IPS-18c (cell line): ENCODE measurements around the gene SLC25A27.

ENCODE experiments used
- H3K4me3 ChIP-seq: 2 replicates; pipeline ENCODE4 v1.7.0; 2013; ENCODE audit warnings: low read depth, mild to moderate bottlenecking, low read length, moderate library complexity; ENCODE audit not compliant: insufficient read depth
- H3K9me3 ChIP-seq: one replicate; pipeline ENCODE4 v1.6.1; 2013; ENCODE audit warnings: mild to moderate bottlenecking, low read length, moderate library complexity; ENCODE audit not compliant: control insufficient read depth, insufficient read depth

The SLC25A27 gene, protein sequence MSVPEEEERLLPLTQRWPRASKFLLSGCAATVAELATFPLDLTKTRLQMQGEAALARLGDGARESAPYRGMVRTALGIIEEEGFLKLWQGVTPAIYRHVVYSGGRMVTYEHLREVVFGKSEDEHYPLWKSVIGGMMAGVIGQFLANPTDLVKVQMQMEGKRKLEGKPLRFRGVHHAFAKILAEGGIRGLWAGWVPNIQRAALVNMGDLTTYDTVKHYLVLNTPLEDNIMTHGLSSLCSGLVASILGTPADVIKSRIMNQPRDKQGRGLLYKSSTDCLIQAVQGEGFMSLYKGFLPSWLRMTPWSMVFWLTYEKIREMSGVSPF

DNA sequence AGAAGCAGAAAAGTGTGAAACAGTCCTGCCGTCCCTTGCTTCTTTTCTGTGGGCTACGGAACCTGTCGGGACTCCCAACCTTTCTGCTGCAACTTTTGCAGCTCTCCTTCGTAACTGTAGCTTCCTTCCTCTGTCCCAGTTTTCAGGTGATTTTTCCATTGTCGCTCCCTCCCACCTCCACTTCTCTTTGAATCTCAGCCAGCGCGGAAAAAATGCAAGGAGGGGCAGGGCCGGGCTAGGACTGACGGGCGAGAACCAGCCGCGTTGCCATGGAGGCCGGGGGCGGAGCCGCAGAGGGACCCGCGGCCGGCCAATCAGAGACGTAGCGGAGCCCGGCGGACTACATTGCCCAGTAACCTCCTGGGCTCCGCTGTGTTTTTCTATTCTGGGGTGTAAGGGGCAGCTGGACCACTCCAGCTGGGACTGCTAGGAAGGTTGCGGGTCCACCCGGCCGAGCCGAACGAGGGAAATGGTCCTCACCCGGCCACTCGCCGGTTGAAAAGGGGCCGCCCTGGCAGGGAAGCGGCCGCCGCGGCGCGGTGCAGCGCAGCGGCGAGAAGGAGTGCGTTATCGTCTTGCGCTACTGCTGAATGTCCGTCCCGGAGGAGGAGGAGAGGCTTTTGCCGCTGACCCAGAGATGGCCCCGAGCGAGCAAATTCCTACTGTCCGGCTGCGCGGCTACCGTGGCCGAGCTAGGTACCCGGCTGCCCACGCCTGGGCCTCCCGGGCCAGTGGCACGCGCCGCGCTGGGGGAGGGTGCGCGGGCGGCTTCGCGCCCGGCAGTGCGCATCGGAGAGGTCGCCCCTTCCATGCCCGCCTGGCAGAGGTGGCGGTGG lies at the start of gene SLC25A27, which contains the start of gene CYP39A1:
Gene SLC25A27 (plus strand): TSS at position 373 of the 836 bp plus-strand sequence. CDS start 218 bp downstream, at position 591.
Gene CYP39A1 (minus strand): TSS at position 216 of the 836 bp plus-strand sequence. CDS start 236 bp downstream, outside the sequence.
- Histone ChIP-seq H3K4me3 (peak within 1 kb of the TSS; percentile 98), H3K9me3 (no peaks in the 10 kb centered on the region)

DNA sequence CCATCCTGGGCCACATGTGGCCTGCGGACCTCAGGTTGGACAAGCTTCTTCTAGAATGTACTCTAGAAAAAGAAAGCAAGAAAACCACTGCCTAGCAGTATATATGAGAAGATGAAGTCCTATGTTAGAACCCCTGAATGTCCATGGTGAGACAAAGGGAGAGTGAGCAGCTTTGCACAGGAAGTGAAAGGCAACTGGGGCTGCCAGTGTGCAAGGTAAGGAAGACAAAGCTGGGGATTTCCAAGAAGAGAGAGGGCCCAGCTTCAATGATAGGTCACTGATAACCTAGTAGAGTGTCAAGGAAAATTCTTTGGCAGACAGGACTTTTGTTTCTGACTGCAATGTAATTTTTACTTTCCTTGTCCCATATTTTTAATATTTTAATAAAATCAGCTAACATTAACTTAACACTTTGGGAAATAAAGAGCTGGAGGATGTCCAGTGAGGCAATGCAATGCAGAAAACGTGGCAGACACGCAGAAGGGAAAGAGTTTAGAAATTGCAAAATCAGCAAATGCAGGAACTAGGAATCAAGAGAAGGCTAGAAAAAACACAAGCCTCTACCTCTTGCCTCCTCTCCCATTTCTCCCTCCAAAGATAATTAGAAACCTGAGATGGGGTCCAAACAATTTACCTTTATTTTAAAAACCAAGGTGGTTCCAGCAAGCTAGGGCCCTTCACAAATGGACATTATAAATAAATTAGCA lies 47.5 kb upstream of the SLC25A27 start:
- H3K9me3 ChIP-seq: no peaks in the 10 kb centered on the region
- H3K4me3 ChIP-seq: no peak overlapping the region

DNA sequence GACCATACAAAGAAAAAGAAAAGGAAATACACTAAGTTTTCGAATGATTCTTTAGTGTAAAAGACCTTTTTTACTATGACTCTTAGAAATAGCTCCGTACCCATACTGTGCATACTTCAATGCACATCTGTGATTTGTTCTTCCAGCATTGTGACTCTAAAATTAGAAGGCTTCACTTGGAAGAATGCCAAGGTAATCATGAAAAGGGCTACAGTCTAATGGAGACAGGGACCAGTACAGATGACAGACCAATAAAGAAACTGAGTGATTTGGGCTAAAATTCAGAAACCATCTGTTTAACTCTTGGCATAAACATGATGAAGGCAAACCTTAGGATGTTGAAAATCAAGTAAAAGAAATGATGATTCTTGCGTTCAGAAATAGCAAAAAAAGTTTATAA lies 46.4 kb upstream of the SLC25A27 start:
- Histone ChIP-seq H3K9me3 (no peaks in the 10 kb centered on the region), H3K4me3 (no peak overlapping the region)

DNA sequence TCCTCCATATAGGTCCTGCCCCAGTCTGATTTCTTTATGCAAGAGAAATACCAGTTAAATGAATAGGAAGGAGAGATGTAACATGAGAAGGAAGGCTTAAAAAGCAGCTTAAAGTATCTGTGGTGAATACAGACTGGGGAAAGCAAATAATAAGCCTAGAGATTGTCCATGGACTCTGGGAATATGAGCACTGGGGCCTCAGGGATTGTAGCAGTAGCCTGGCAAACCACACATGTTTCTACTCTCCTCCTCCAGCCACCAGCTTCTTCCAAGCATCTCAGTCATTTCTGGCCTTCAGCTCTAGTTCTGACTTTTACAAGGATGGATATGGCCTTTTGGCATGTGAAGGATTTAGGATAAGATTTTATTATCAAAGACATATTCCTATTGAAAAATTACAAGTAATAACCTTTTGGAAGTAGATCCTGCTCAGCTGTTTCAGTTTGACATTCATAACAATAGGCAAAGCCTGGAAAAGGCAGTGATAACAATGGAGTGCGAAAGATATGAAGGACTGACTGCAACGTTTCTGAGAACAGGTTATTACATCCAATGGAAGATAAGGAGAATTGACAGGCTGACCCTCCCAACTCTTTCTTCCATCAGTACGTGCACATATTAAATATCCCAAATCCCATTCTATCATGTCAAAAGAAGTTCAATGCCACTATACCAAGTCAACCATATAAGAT lies 41.8 kb upstream of the SLC25A27 start:
- Histone ChIP-seq H3K4me3 (no peak overlapping the region), H3K9me3 (no peaks in the 10 kb centered on the region)

DNA sequence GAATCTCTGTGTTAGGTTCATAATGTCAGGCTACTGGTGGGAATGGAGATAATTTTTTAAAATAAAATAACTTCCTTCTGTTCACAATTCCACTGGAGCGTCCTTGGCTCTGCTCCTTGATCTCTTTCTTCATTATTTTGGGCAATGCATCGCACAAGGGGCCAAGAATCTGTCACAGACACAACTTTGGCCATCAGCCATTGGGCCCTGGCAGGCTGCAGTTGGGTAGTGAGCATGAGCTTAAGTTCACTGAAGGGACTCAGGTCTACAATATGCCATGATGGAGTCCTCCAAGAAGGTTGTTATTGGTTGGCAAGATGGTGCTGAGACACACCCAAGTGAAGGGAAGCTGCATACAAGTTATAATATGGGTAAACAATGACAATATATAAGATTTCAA lies 40.1 kb upstream of the SLC25A27 start:
- H3K9me3 ChIP-seq: no peaks in the 10 kb centered on the region
- no peak overlapping the region for H3K4me3 ChIP-seq

DNA sequence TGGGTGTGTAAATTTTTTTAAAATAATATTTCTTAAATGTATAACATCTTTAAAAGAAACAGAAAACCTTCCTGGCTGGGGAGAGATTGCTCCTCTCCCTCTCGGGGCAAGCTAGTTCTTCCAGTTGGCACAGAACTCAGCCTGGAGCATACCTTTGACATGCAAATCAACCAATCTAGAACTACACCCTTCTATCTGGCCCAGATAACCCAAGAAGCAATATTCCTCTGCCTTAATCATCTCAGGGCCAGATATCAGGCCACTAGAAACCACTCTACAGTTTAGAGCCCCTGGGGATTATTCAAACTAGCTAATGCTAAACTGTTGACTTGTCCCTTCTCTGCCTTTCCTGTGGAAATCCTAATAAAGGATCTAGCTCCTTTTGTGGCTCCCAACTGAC lies 34.0 kb upstream of the SLC25A27 start:
- H3K4me3 ChIP-seq: no peak overlapping the region
- H3K9me3 ChIP-seq: no peaks in the 10 kb centered on the region

DNA sequence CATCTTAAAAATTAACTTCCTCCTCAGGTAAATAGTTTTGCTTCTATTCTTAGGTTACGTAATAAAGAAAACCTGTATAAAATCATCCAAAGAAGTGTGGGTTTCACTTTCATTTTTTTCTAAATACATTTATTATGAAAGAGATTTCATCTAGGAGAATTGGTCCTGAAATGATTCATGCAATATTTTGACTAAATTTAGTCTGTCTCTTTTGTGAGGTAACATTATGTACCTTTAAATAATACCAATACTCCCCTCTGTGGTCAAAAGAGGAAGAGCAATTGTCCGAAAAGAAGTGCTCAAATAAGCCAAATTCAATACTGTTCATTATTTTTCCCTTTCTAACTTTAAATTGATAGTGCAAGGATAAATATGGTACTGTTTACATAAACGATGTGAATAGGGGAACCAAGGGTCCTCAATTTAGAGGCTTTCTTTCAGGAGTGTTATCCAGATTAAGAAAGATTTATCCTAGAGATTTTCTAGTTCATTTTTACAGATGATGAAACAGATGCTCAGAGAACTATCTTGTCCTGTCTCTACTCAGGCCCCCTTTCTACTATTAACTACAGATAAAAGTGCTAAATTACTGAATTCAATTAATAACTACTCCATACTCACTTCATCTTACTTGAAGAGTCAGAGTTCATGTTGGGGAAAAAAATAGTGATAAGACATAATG lies 26.4 kb upstream of the SLC25A27 start:
- Histone ChIP-seq H3K9me3 (no peaks in the 10 kb centered on the region), H3K4me3 (no peak overlapping the region)

DNA sequence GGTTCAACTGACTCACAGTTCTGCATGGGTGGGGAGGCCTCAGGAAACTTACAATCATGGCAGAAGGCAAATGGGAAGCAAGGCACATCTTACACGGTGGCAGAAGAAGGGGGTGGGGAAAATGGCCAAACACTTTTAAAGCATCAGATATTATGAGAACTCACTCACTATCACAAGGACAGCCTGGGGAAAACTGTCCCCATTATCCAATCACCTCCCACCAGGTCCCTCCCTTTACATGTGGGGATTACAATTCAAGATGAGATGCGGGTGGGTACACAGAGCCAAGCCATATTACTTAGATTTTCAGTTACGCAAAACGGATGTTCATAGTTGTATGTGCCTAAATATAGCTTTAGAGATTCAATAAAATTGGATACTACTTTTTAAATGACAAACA lies 25.8 kb upstream of the SLC25A27 start:
- Histone ChIP-seq H3K4me3 (no peak overlapping the region), H3K9me3 (no peaks in the 10 kb centered on the region)

DNA sequence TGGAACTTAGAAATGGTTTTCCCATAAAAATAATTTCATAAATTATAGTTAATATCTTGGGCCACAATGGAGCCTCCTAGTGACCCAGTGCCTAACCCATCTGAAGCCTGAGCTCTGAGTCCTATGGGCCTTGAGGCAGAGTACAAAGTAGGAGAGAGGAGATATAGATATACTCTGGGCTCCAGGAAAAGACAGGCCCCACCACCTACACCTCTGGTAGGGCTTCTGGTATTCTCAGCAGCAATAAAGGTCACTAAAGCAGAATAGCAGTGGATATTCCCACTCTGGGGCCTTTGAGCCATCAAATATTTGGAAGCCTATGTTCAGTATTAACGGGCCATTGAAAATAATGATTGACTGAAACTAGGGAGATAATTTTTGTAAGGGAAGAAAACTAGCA lies 24.3 kb upstream of the SLC25A27 start:
- Histone ChIP-seq H3K4me3 (no peak overlapping the region), H3K9me3 (no peaks in the 10 kb centered on the region)

DNA sequence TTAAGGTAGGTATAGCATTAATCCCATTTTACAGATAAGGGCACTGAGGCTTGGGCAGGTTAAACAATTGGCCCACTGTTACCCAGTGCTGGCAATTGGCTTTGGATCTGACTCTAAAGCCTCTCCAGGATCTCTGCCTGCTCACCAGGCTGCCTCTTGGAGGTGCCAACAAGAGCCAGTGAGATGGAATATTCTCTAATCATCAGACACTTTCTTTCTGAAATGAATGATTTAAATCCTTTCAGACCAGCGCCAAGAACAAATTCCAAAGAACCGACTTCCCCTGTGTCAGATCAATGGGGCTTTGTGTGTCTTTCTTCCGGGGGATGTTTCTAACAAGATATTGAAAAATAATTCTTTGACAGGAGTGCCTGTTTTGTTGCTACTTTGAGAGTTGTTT lies 23.8 kb upstream of the SLC25A27 start:
- H3K9me3 ChIP-seq: no peaks in the 10 kb centered on the region
- no peak overlapping the region for H3K4me3 ChIP-seq

DNA sequence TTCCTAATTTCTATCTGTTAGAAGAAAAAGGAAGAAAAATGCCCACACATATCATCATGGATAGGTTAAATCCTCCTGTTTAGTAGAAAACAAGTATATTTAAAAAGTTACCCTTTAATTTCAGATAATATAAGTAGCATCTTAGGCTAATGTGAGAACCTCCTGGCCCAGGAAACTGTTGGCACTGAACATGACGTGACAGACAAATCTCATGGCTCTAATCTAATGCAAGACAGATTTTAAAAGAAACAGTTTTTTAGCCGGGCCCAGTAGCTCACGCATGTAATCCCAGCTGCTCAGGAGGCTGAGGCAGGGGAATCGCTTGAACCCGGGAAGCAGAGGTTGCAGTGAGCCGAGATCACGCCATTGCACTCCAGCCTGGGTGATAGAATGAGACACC lies 23.1 kb upstream of the SLC25A27 start:
- H3K9me3 ChIP-seq: no peaks in the 10 kb centered on the region
- H3K4me3 ChIP-seq: no peak overlapping the region

DNA sequence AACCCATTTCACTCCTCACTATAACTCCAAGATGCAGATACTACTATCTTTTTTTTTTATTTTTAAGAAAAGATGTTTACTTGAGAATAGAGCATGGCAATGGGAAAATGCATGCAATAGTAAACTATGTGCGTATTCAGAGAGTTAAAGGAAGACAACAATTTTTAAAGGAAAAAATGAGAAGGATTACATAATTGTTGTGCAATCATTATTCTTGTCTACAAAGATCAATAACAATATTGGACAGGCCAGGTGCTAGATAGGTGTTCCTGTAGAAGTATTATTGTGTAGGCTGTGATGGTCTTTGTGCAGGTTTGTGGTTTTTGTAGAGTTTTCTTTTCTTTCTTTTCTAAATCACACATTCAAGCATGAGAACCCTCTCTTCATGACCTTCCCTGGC lies 20.7 kb upstream of the SLC25A27 start:
- no peak overlapping the region for H3K4me3 ChIP-seq
- H3K9me3 ChIP-seq: no peaks in the 10 kb centered on the region

DNA sequence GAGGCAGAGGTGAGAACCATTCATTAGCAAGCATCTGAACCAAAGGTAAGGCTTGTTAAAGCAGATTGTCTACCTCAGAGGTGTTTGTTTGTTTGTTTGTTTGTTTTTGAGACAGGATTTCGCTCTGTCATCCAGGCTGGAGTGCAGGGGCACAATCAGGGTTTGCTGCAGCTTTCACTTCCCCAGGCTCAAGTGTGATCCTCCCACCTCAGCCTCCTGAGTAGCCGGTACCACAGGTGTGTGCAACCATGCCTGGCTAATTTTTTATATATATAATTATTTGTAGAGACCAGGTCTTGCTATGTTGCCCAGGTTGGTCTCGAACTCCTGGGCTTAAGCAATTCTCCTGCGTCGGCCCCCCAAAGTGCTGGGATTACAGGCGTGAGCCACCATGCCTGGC lies 17.3 kb upstream of the SLC25A27 start:
- Histone ChIP-seq H3K4me3 (no peak overlapping the region), H3K9me3 (no peaks in the 10 kb centered on the region)

DNA sequence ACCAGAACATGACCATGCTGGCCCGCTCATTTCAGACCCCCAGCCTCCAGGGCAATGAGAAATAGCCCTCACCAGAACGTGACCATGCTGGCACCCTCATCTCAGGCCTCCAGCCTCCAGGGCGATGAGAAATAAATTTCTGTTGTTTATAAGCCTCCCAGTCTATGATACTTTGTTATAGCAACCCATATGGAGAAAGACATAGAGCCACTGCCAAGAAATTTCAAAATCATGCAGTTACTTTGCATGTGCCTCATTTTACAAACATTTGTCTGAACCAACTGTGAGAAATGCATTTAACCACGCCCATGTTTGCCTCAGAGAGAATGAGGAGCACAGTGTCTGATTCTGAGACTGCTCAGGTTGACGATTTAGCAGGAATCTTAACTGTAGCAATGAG lies 15.6 kb upstream of the SLC25A27 start:
- Histone ChIP-seq H3K4me3 (no peak overlapping the region), H3K9me3 (no peaks in the 10 kb centered on the region)

DNA sequence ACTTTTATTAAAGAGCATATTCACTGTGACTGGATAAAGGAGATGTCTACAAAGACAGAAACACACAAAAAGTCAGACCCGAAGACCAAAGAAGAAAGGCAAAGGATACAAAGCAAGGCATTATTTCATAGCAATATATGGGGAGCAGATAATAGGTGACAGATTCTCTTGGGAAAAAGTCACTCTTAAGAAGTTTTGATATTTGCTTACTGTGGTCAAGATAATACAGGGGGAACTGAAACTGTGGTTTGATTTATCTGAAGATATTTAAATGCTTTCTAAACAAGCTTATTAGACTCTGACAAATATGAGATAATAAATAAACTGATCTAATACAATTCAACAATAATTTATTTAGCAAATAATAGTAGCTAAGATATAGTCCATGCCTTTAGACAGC lies 14.8 kb upstream of the SLC25A27 start:
- no peak overlapping the region for H3K4me3 ChIP-seq

DNA sequence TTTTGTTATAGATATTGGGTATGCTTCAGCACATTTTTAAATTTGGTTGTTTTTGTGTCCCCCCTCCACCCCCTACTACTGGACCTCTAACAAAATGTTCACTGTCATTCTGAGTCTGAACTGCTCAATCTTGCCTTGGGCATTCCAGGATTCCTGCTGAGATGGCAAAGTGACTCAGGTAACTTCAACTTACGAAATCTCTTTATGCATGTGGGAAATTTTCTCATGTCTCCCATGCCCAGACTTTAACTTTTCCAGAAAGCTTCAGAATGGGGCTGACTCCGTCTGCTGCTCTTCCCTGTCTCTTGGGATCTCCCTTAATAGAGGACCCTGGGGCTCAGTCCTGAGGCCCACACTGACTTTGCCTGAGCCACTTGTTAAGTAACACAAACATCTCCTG lies 14.1 kb upstream of the SLC25A27 start:
- Histone ChIP-seq H3K9me3 (no peaks in the 10 kb centered on the region), H3K4me3 (no peak overlapping the region)

More for the DNA sequence above, 14.8 kb upstream of the SLC25A27 start:
- no peaks in the 10 kb centered on the region for H3K9me3 ChIP-seq
